HCT116 (cell line): ENCODE results near the gene TULP4. TPM values are rescaled to one million over a fixed set of nuclear protein-coding genes. Genes with fewer than 3 reads are reported as not detected.

ENCODE experiments used
- ATAC-seq: fragments of 200-7000 bp; cut with Tn5 transposase; 2 replicates; pipeline ENCODE4 v1.9.1; 2020; ENCODE audit warnings: mild to moderate bottlenecking, moderate library complexity
- BruUV-seq: library from RNA; stranded (reverse); fragments of 400-500 nt; replicated peaks from 2 replicates; lab custom pipeline; 2021; lab: Mats Ljungman, UMichigan
- CTCF ChIA-PET: fragments of 300-600 bp; sonication (Branson Sonifier 250); formaldehyde crosslinking; loops from one replicate; lab custom pipeline; 2021; ENCODE audit warnings: antibody characterized with exemption; lab: Charles Lee
- POLR2A ChIA-PET: fragments of 300-600, 350-600 bp; sonication (Branson Sonifier 250); formaldehyde crosslinking; loops from one replicate; lab custom pipeline; 2021; ENCODE audit warnings: antibody characterized with exemption; lab: Charles Lee
- RAD21 ChIA-PET, 2 experiments: fragments of 300-600 bp; sonication (Branson Sonifier 250); formaldehyde crosslinking; loops; one replicate each; lab custom pipeline; 2023; ENCODE audit warnings: low total read pairs in 2 of 2; ENCODE audit not compliant: uncharacterized antibody in 2 of 2, unreplicated experiment in 2 of 2, low non-redundant PET in 1 of 2; lab: Charles Lee
- DNase-seq: peaks from one replicate; pipeline ENCODE4 v3.0.0-alpha.2; 2010; ENCODE audit warnings: low read depth, low spot score
- H2AFZ ChIP-seq: fragments of 200-600 bp; shearing (Covaris generic), sonication (generic); 2 replicates; pipeline ENCODE4 v1.6.1; 2017; ENCODE audit warnings: low read depth, mixed run types, mixed read lengths, antibody characterized with exemption, low read length; ENCODE audit not compliant: poor library complexity, severe bottlenecking
- H3K27ac ChIP-seq: 2 replicates; pipeline ENCODE4 v1.5.1; 2012; ENCODE audit warnings: low read depth, low read length
- H3K27me3 ChIP-seq: fragments of 200-600 bp; sonication (generic); 2 replicates; pipeline ENCODE4 v1.6.1; 2016; ENCODE audit warnings: mixed run types, low read length, mixed read lengths; ENCODE audit not compliant: insufficient read depth
- H3K36me3 ChIP-seq, 2 experiments: fragments of 200-500 bp in 1 of 2; fragments of 200-600 bp in 1 of 2; sonication (Bioruptor generic) in 1 of 2; sonication (generic) in 1 of 2; 2 replicates each; pipeline versions ENCODE4 v1.5.1 to v1.6.1; 2014 to 2016; ENCODE audit warnings: low read length in 2 of 2, inconsistent platforms in 1 of 2, mixed read lengths in 1 of 2, mixed run types in 1 of 2; ENCODE audit not compliant: insufficient read depth in 2 of 2, control insufficient read depth in 1 of 2
- H3K4me1 ChIP-seq, 2 experiments: fragments of 200-600 bp in 1 of 2; sonication (generic) in 1 of 2; 2 replicates each; pipeline versions ENCODE4 v1.5.1 to v1.6.1; 2012 to 2017; ENCODE audit warnings: low read length in 2 of 2, inconsistent platforms in 1 of 2, mild to moderate bottlenecking in 1 of 2, mixed read lengths in 1 of 2, mixed run types in 1 of 2, moderate library complexity in 1 of 2; ENCODE audit not compliant: insufficient read depth in 2 of 2, control insufficient read depth in 1 of 2
- H3K4me2 ChIP-seq: fragments of 200-600 bp; sonication (generic); 2 replicates; pipeline ENCODE4 v1.6.1; 2017; ENCODE audit warnings: mixed run types, low read length, mixed read lengths
- H3K4me3 ChIP-seq, 2 experiments: fragments of 200-600 bp in 1 of 2; sonication (generic) in 1 of 2; replicated peaks in 1 of 2; 2 replicates each; pipeline ENCODE4 v1.5.1; 2011 to 2016; ENCODE audit warnings: low read length in 2 of 2, control low read depth in 1 of 2, low read depth in 1 of 2, mild to moderate bottlenecking in 1 of 2, mixed read lengths in 1 of 2, mixed run types in 1 of 2
- H3K79me2 ChIP-seq: fragments of 200-600 bp; sonication (generic); 2 replicates; pipeline ENCODE4 v1.6.1; 2017; ENCODE audit warnings: mild to moderate bottlenecking, mixed run types, low read length, moderate library complexity, mixed read lengths; ENCODE audit not compliant: insufficient read depth
- H3K9ac ChIP-seq: fragments of 200-600 bp; sonication (generic); 2 replicates; pipeline ENCODE4 v1.6.1; 2016; ENCODE audit warnings: low read length, mixed read lengths
- H3K9me2 ChIP-seq: fragments of 200-600 bp; sonication (generic), shearing (Covaris generic); 2 replicates; pipeline ENCODE4 v1.6.1; 2017; ENCODE audit warnings: mixed run types, mild to moderate bottlenecking, moderate library complexity; ENCODE audit not compliant: insufficient read depth
- H3K9me3 ChIP-seq, 2 experiments: fragments of 200-500 bp in 1 of 2; fragments of 200-600 bp in 1 of 2; sonication (Bioruptor generic) in 1 of 2; sonication (generic) in 1 of 2; 2 replicates each; pipeline ENCODE4 v1.6.1; 2014 to 2017; ENCODE audit warnings: low read length in 2 of 2, mixed read lengths in 2 of 2, inconsistent platforms in 1 of 2, low read depth in 1 of 2, mild to moderate bottlenecking in 1 of 2, mixed run types in 1 of 2, moderate library complexity in 1 of 2; ENCODE audit not compliant: control insufficient read depth in 1 of 2, insufficient read depth in 1 of 2
- H4K20me1 ChIP-seq: fragments of 200-600 bp; sonication (generic), shearing (Covaris generic); 2 replicates; pipeline ENCODE4 v1.6.1; 2017; ENCODE audit warnings: mixed run types, mild to moderate bottlenecking, moderate library complexity; ENCODE audit not compliant: insufficient read depth
- ATF3 ChIP-seq: IDR thresholded peaks from 2 replicates; pipeline ENCODE4 v1.6.1; 2012
- CEBPB ChIP-seq: IDR thresholded peaks from 2 replicates; pipeline ENCODE4 v1.6.1; 2012; ENCODE audit warnings: low read depth
- CTCF ChIP-seq, 3 experiments: fragments of 200-600 bp in 1 of 3; sonication (generic) in 1 of 3; IDR thresholded peaks in 2 of 3; conservative IDR thresholded peaks in 1 of 3; 2 replicates each; pipeline ENCODE4 v1.5.1; 2012 to 2017; ENCODE audit warnings: low read depth in 2 of 3, low read length in 2 of 3, antibody characterized with exemption in 1 of 3, borderline replicate concordance in 1 of 3, control low read depth in 1 of 3, mild to moderate bottlenecking in 1 of 3, mixed read lengths in 1 of 3, mixed run types in 1 of 3, moderate library complexity in 1 of 3; ENCODE audit not compliant: insufficient read depth in 1 of 3
- EGR1 ChIP-seq: IDR thresholded peaks from 2 replicates; pipeline ENCODE4 v1.6.1; 2012; ENCODE audit warnings: low read depth
- ELF1 ChIP-seq: IDR thresholded peaks from 2 replicates; pipeline ENCODE4 v1.6.1; 2012; ENCODE audit warnings: low read depth, borderline replicate concordance
- EZH2 ChIP-seq: fragments of 200-600 bp; sonication (generic); IDR thresholded peaks from 2 replicates; pipeline ENCODE4 v1.6.1; 2017; ENCODE audit warnings: antibody characterized with exemption, mixed run types
- FOSL1 ChIP-seq: IDR thresholded peaks from 2 replicates; pipeline ENCODE4 v1.6.1; 2012; ENCODE audit warnings: low read depth
- RAD21 ChIP-seq: IDR thresholded peaks from 2 replicates; pipeline ENCODE4 v1.6.1; 2012; ENCODE audit warnings: low read depth, mild to moderate bottlenecking
- REST ChIP-seq: IDR thresholded peaks from 2 replicates; pipeline ENCODE4 v1.6.1; 2012; ENCODE audit warnings: low read depth
- SP1 ChIP-seq: IDR thresholded peaks from 2 replicates; pipeline ENCODE4 v1.6.1; 2012; ENCODE audit warnings: low read depth
- SRF ChIP-seq: IDR thresholded peaks from 2 replicates; pipeline ENCODE4 v1.6.1; 2012; ENCODE audit warnings: low read depth
- TCF7L2 ChIP-seq: IDR thresholded peaks from 2 replicates; pipeline ENCODE4 v1.7.0; 2011; ENCODE audit warnings: borderline replicate concordance, inconsistent platforms; ENCODE audit not compliant: insufficient read depth, insufficient read length; ENCODE audit errors: extremely low read depth
- YY1 ChIP-seq: IDR thresholded peaks from 2 replicates; pipeline ENCODE4 v1.6.1; 2011; ENCODE audit warnings: low read length, low read depth, moderate library complexity, mild to moderate bottlenecking; ENCODE audit not compliant: insufficient replicate concordance; ENCODE audit errors: extremely low read depth
- ZBTB33 ChIP-seq: IDR thresholded peaks from 2 replicates; pipeline ENCODE4 v1.6.1; 2011; ENCODE audit warnings: mild to moderate bottlenecking, low read length, moderate library complexity; ENCODE audit not compliant: insufficient replicate concordance; ENCODE audit errors: extremely low read depth
- intact Hi-C: fragments of 100-400 bp; cut with micrococcal nuclease; formaldehyde crosslinking; loops from 2 replicates; pipeline ENCODE4 v1.10.0; 2022
- total RNA-seq: library from RNA; stranded (reverse); gene quantifications from one replicate; pipeline ENCODE4 v1.2.1, GENCODE V29; 2021; ENCODE audit not compliant: unreplicated experiment

The TULP4 gene
- total RNA-seq, 1 experiment from 2014 or later: 70.8 TPM

GRCh38 chr6:158512809-158513208 lies 200.5 kb downstream of the TULP4 start:
- Histone ChIP-seq H3K27ac (no peak overlapping the region), H3K4me2 (no peak overlapping the region), H2AFZ (no peak overlapping the region), H3K27me3 (no peaks in the 10 kb centered on the region), H3K36me3 (no peaks in the 10 kb centered on the region), H3K4me1 (peaks cover 3 to 4% of the 10 kb centered on the region in 2 experiments; a peak in 3 of 4 replicates), H3K9me3 (no peaks in the 10 kb centered on the region), H3K79me2 (no peaks in the 10 kb centered on the region), H4K20me1 (no peaks in the 10 kb centered on the region), H3K9me2 (no peaks in the 10 kb centered on the region), H3K4me3 (no peak overlapping the region), H3K9ac (no peak overlapping the region)
- POLR2A ChIA-PET: no interaction called here
- DNase-seq: no peak
- no peak for TF ChIP-seq YY1
- TF ChIP-seq SRF: no peak
- no peak for TF ChIP-seq REST
- no peak for TF ChIP-seq TCF7L2
- no peak for TF ChIP-seq ATF3
- no peak for TF ChIP-seq EGR1
- no peak for TF ChIP-seq CTCF (IDR thresholded peaks at IDR 0.05 in 2 of 3, conservative IDR thresholded peaks at IDR 0.05 in 1 of 3; ENCODE audit: borderline replicate concordance in 1 of 3, insufficient read depth in 1 of 3, low read depth in 2 of 3, low read length in 2 of 3)
- no peak for TF ChIP-seq FOSL1
- no peak for TF ChIP-seq EZH2
- no peak for TF ChIP-seq CEBPB
- TF ChIP-seq RAD21: no peak
- no peak for TF ChIP-seq ZBTB33
- TF ChIP-seq SP1: no peak
- TF ChIP-seq ELF1: no peak
- CTCF ChIA-PET: interaction anchor here (1.1 kb wide), 1 partner anchor 292 kb away, joined by 3 read pairs; no protein-coding TSS in a partner anchor
- ATAC-seq: no peak
- RAD21 ChIA-PET: no interaction called here
- intact Hi-C loops: no loop called here
- BruUV-seq: no TSS peak
